ENCODE results near the gene COLEC12.

DNA sequence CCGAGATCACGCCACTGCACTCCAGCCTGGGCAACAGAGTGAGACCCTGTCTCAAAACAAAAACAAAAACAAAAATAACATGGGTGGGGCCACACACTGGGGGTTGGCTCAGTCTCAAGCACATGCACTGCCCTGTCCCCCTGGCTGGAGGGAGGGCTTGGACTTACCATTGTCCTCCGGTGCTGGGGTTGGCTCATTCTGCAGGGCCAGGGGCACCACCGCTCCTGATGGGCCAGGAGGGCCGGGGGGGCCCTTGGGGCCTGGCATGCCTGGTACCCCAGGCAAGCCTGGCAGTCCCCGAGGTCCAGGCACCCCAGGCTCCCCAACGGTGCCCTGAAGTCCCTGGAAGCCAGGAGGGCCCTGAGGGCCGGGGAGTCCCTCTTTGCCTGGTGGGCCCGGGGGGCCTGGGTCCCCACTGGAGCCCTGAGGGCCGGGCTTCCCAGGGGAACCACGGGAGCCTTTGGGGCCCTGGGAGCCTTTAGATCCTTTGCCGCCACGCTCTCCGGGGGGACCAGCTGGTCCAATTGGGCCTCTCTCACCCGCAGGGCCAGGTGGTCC lies 165.8 kb downstream of the COLEC12 start:
- TF ChIP-seq, protein P1, sequence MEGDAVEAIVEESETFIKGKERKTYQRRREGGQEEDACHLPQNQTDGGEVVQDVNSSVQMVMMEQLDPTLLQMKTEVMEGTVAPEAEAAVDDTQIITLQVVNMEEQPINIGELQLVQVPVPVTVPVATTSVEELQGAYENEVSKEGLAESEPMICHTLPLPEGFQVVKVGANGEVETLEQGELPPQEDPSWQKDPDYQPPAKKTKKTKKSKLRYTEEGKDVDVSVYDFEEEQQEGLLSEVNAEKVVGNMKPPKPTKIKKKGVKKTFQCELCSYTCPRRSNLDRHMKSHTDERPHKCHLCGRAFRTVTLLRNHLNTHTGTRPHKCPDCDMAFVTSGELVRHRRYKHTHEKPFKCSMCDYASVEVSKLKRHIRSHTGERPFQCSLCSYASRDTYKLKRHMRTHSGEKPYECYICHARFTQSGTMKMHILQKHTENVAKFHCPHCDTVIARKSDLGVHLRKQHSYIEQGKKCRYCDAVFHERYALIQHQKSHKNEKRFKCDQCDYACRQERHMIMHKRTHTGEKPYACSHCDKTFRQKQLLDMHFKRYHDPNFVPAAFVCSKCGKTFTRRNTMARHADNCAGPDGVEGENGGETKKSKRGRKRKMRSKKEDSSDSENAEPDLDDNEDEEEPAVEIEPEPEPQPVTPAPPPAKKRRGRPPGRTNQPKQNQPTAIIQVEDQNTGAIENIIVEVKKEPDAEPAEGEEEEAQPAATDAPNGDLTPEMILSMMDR (IDR thresholded peaks at IDR 0.05) = no peak
- no peak for TF ChIP-seq POLR2A (IDR thresholded peaks at IDR 0.05)
- no peak for TF ChIP-seq EP300 (IDR thresholded peaks at IDR 0.05)
- no peak for TF ChIP-seq POLR2AphosphoS5 (IDR thresholded peaks at IDR 0.05)
